Measurements from ENCODE around the gene CARD9.

Gene CARD9

GRCh38 chr9:136318776-136319241 is 54.7 kb downstream of the CARD9 start:
- peaks cover 20% of the 10 kb centered on the region for H3K9me3 ChIP-seq (ENCODE audit: control insufficient read depth, insufficient read depth, low read length)
- peak overlapping the region; percentile 31 for H3K4me3 ChIP-seq (ENCODE audit: low read length)
- no peaks in the 10 kb centered on the region for H3K9me2 ChIP-seq (replicated peaks; ENCODE audit: control insufficient read depth, low read length)
- H4K20me1 ChIP-seq (ENCODE audit: control insufficient read depth, insufficient read depth, low read depth, low read length): no peaks in the 10 kb centered on the region
- H3F3A ChIP-seq (ENCODE audit: control insufficient read depth, insufficient read depth): no peaks in the 10 kb centered on the region
- no peaks in the 10 kb centered on the region for H3K79me2 ChIP-seq (ENCODE audit: control insufficient read depth, low read length)
- TF ChIP-seq EZH2phosphoT487 (IDR thresholded peaks at IDR 0.05; ENCODE audit: borderline replicate concordance, low read length): no peak
- no peaks in the 10 kb centered on the region for H3K36me3 ChIP-seq (ENCODE audit: control insufficient read depth, low read length)
- no peaks in the 10 kb centered on the region for H3K27me3 ChIP-seq (ENCODE audit: control insufficient read depth, low read length)
- no peak overlapping the region for H3K27ac ChIP-seq (ENCODE audit: low read depth, low read length)
- peaks cover 38% of the 10 kb centered on the region for H3K4me1 ChIP-seq (ENCODE audit: control insufficient read depth, low read length)
- peak overlapping the region; percentile 31 for H3K4me2 ChIP-seq (ENCODE audit: low read length)

GRCh38 chr9:136318111-136318775 is 55.2 kb downstream of the CARD9 start:
- H3K9me3 ChIP-seq (ENCODE audit: control insufficient read depth, insufficient read depth, low read length): peaks cover 20% of the 10 kb centered on the region
- no peaks in the 10 kb centered on the region for H3F3A ChIP-seq (ENCODE audit: control insufficient read depth, insufficient read depth)
- no peak for TF ChIP-seq CTCF (IDR thresholded peaks at IDR 0.05; ENCODE audit: low read depth, low read length, poor library complexity, severe bottlenecking)
- TF ChIP-seq EZH2phosphoT487 (IDR thresholded peaks at IDR 0.05; ENCODE audit: borderline replicate concordance, low read length): no peak
- peak overlapping the region; percentile 31 for H3K4me2 ChIP-seq (ENCODE audit: low read length)
- peak overlapping the region; percentile 16; the same call in 1 of the 2 replicates for H3K27ac ChIP-seq (ENCODE audit: low read depth, low read length)
- no peaks in the 10 kb centered on the region for H3K9me2 ChIP-seq (replicated peaks; ENCODE audit: control insufficient read depth, low read length)
- no peak overlapping the region for H3K4me3 ChIP-seq (ENCODE audit: low read length)
- no peaks in the 10 kb centered on the region for H3K27me3 ChIP-seq (ENCODE audit: control insufficient read depth, low read length)
- H3K36me3 ChIP-seq (ENCODE audit: control insufficient read depth, low read length): no peaks in the 10 kb centered on the region
- H4K20me1 ChIP-seq (ENCODE audit: control insufficient read depth, insufficient read depth, low read depth, low read length): no peaks in the 10 kb centered on the region
- H3K79me2 ChIP-seq (ENCODE audit: control insufficient read depth, low read length): no peaks in the 10 kb centered on the region
- H3K4me1 ChIP-seq (ENCODE audit: control insufficient read depth, low read length): peaks cover 38% of the 10 kb centered on the region

DNA sequence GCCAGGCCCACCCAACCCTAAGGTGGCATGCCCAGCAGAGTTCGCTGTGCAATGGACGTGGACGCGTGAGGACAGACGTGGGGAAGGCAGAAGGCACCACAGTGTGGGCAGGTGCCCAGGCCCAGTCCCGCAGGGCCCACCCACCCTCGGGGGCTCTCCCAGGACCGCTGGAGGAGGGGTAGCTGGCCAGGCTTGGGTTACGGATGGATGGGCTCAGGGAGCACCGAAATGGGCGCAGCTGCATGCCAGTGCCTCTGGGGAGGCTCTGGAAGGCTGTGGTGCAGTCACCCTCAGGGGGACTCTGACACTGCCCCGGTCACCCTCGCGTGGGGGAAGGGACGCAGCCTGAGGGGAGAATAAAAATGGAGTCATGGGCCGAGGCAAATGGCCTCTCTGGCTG is 55.8 kb downstream of the CARD9 start:
- Histone ChIP-seq H3K9me2 (replicated peaks; ENCODE audit: control insufficient read depth, low read length) (no peaks in the 10 kb centered on the region), H3K4me3 (ENCODE audit: low read length) (no peak overlapping the region), H3F3A (ENCODE audit: control insufficient read depth, insufficient read depth) (no peaks in the 10 kb centered on the region), H3K4me1 (ENCODE audit: control insufficient read depth, low read length) (peaks cover 38% of the 10 kb centered on the region), H3K4me2 (ENCODE audit: low read length) (peak overlapping the region; percentile 31), H3K79me2 (ENCODE audit: control insufficient read depth, low read length) (no peaks in the 10 kb centered on the region), H3K9me3 (ENCODE audit: control insufficient read depth, insufficient read depth, low read length) (peaks cover 20% of the 10 kb centered on the region), H3K27me3 (ENCODE audit: control insufficient read depth, low read length) (no peaks in the 10 kb centered on the region), H4K20me1 (ENCODE audit: control insufficient read depth, insufficient read depth, low read depth, low read length) (no peaks in the 10 kb centered on the region), H3K36me3 (ENCODE audit: control insufficient read depth, low read length) (no peaks in the 10 kb centered on the region), H3K27ac (ENCODE audit: low read depth, low read length) (peak overlapping the region; percentile 16; the same call in 1 of the 2 replicates)
- TF ChIP-seq EZH2phosphoT487 (IDR thresholded peaks at IDR 0.05; ENCODE audit: borderline replicate concordance, low read length) (no peak), CTCF (IDR thresholded peaks at IDR 0.05; ENCODE audit: low read depth, low read length, poor library complexity, severe bottlenecking) (no peak)

DNA sequence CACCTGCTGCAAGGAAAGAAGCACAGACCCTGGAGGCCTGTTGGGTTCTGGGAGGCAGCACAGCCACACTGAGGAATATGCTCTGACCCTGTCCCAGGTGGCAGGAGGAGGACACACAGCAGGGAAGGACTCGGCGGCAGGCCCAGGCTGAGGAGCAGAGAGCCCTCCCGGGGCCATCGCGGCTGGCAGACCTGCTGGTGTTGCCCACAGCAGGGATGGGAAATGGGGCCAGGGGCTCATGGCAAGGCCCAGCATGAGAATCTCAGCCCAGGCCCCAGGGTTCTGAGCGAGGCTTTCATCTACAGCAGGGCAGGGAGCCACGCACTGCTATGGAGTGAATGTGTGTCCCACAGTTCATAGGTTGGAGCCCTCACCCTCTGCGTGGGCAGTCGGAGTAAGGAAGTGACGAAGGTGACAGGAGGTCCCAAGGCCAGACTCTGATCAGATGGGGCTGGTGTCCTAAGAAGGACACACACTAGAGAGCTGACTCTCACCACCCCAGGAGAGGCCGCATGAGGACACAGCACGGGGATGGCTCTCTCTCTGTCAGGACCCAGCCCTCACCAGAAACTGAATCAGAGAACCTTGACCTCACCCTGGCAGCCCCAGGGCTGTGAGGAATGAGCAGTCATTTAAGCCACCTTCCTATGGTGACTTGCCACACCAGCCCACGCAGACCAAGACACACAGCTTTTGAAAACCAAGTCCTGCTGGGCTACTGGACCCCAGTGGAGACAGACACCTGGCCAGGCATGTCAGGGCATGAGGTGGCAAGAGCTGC is 56.4 kb downstream of the CARD9 start:
- H3K9me3 ChIP-seq (ENCODE audit: control insufficient read depth, insufficient read depth, low read length): peaks cover 20% of the 10 kb centered on the region
- TF ChIP-seq CTCF (IDR thresholded peaks at IDR 0.05; ENCODE audit: low read depth, low read length, poor library complexity, severe bottlenecking) (no peak), EZH2phosphoT487 (IDR thresholded peaks at IDR 0.05; ENCODE audit: borderline replicate concordance, low read length) (no peak)
- no peak overlapping the region for H3K4me3 ChIP-seq (ENCODE audit: low read length)
- H3K36me3 ChIP-seq (ENCODE audit: control insufficient read depth, low read length): no peaks in the 10 kb centered on the region
- H3K9me2 ChIP-seq (replicated peaks; ENCODE audit: control insufficient read depth, low read length): no peaks in the 10 kb centered on the region
- H3K4me1 ChIP-seq (ENCODE audit: control insufficient read depth, low read length): peaks cover 41% of the 10 kb centered on the region
- no peaks in the 10 kb centered on the region for H4K20me1 ChIP-seq (ENCODE audit: control insufficient read depth, insufficient read depth, low read depth, low read length)
- no peaks in the 10 kb centered on the region for H3K79me2 ChIP-seq (ENCODE audit: control insufficient read depth, low read length)
- no peak overlapping the region for H3K27ac ChIP-seq (ENCODE audit: low read depth, low read length)
- no peaks in the 10 kb centered on the region for H3K27me3 ChIP-seq (ENCODE audit: control insufficient read depth, low read length)
- H3K4me2 ChIP-seq (ENCODE audit: low read length): no peak overlapping the region; the same call in 1 of the 2 replicates
- H3F3A ChIP-seq (ENCODE audit: control insufficient read depth, insufficient read depth): no peaks in the 10 kb centered on the region

Measured in DOHH2 (cell line).